IMR-90 (cell line): ENCODE results near the gene CEP72.

Source experiments
- CTCF ChIP-seq: conservative IDR thresholded peaks from 2 replicates; pipeline ENCODE4 v1.5.1; 2012; ENCODE audit warnings: mild to moderate bottlenecking, low read depth, low read length, improper control_type of control experiment
- FOS ChIP-seq: fragments of 150-350 bp; IDR thresholded peaks from 2 replicates; pipeline ENCODE4 v1.6.1; 2016; ENCODE audit warnings: low read depth, low read length

DNA sequence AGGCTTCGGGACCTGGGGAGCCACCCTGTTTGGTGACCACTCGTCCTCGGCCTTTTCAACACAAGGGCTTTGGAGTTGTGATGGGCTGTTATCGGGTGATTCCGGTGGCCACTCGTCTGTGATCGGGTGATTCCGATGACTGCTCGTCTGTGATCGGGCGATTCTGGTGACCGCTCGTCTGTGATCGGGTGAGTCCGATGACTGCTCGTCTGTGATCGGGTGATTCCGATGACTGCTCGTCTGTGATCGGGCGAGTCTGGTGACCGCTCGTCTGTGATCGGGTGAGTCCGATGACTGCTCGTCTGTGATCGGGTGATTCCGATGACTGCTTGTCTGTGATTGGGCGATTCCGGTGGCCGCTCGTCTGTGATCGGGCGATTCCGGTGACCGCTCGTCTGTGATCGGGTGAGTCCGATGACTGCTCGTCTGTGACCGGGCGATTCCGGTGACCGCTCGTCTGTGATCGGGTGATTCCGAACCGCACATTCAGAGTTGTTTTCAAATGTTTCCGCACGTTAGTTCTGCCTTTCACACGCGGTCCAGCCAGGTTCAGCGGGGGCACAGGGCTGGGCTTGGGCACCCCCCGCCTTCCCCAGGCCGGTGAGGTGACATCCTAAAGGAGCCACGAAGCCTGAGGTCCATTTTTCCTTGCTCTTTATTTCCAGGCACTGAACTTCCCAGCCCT is 50.8 kb downstream of the CEP72 start:
- TF ChIP-seq FOS = no peak
- no peak for TF ChIP-seq CTCF
